Right lobe of liver (tissue), 4 donors: ENCODE results near the gene ESF1.

Experiments
- CTCF ChIP-seq, 4 donors: fragments of 200-600 bp in 3 of 4; fragments of 450-650 bp in 1 of 4; IDR thresholded peaks; one replicate each; pipeline versions ENCODE4 v1.5.1 to v1.8.0; 2016 to 2022; ENCODE audit warnings: antibody characterized with exemption in 4 of 4, mild to moderate bottlenecking in 2 of 4
- POLR2A ChIP-seq: fragments of 450-650 bp; IDR thresholded peaks from one replicate; pipeline ENCODE4 v1.6.1; 2017; ENCODE audit warnings: antibody characterized with exemption, mild to moderate bottlenecking
- donor health status: DM: no; HTN: no; CAD: no.
- donor health status: DM: no; HTN: no; CAD: no.
- donor health status: DM: no; HTN: yes; CAD: no.

DNA sequence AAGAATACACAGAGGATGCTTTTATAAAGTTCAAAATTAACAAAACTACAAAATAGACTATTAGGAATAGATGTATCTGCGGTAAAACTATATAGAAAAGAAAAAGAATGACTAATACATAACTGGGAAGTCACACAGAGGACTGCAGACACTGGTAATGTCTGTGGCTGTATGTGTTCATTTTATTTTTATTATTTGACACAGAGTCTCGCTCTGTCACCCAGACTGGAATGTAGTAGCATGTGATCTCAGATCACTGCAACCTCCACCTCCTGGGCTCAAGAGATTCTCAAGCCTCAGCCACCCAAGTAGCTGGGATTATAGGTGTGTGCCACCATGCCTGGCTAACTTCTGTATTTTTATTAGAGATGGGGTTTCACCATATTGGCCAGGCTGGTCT is 38.9 kb downstream of the ESF1 start:
- TF ChIP-seq CTCF (IDR thresholded peaks at IDR 0.05) (no peak), POLR2A (no peak)
